Neuronal stem cell (in vitro differentiated cells): Measurements from ENCODE around the gene RILP.

Experiments
- DNase-seq: peaks from one replicate; pipeline ENCODE4 v3.0.0-alpha.2; 2013; ENCODE audit warnings: low spot score
- H2AFZ ChIP-seq: one replicate; pipeline ENCODE4 v1.6.1; 2013; ENCODE audit warnings: mild to moderate bottlenecking, low read length, inconsistent platforms
- H2AK5ac ChIP-seq: 2 replicates; pipeline ENCODE4 v1.6.1; 2013; ENCODE audit warnings: low read depth, mild to moderate bottlenecking, inconsistent platforms, low read length, moderate library complexity, mixed read lengths
- H2BK120ac ChIP-seq: 2 replicates; pipeline ENCODE4 v1.6.1; 2013; ENCODE audit warnings: low read depth, mild to moderate bottlenecking, inconsistent platforms, low read length, moderate library complexity, mixed read lengths
- H2BK12ac ChIP-seq: one replicate; pipeline ENCODE4 v1.6.1; 2013; ENCODE audit warnings: low read length, inconsistent platforms
- H2BK15ac ChIP-seq: 2 replicates; pipeline ENCODE4 v1.6.1; 2013; ENCODE audit warnings: mild to moderate bottlenecking, low read length, inconsistent platforms, mixed read lengths
- H2BK5ac ChIP-seq: one replicate; pipeline ENCODE4 v1.6.1; 2013; ENCODE audit warnings: inconsistent platforms, mild to moderate bottlenecking, low read length, moderate library complexity
- H3K14ac ChIP-seq: one replicate; pipeline ENCODE4 v1.6.1; 2013; ENCODE audit warnings: low read length, inconsistent platforms
- H3K18ac ChIP-seq: 2 replicates; pipeline ENCODE4 v1.6.1; 2013; ENCODE audit warnings: low read length, inconsistent platforms
- H3K23ac ChIP-seq: 2 replicates; pipeline ENCODE4 v1.6.1; 2013; ENCODE audit warnings: low read depth, mild to moderate bottlenecking, mixed read lengths, low read length, inconsistent platforms; ENCODE audit not compliant: poor library complexity
- H3K27ac ChIP-seq: replicated peaks from 3 replicates; pipeline ENCODE4 v1.5.1; 2013; ENCODE audit warnings: low read length, inconsistent platforms
- H3K27me3 ChIP-seq, 3 experiments: 2 replicates each; pipeline ENCODE4 v1.6.1; 2013; ENCODE audit warnings: low read length in 3 of 3, mild to moderate bottlenecking in 2 of 3, inconsistent platforms in 1 of 3, low read depth in 1 of 3, mixed read lengths in 1 of 3, moderate library complexity in 1 of 3; ENCODE audit not compliant: control insufficient read depth in 3 of 3, insufficient read depth in 3 of 3
- H3K36me3 ChIP-seq, 2 donors: replicated peaks in 1 of 2; 2 replicates each; pipeline ENCODE4 v1.6.1; 2013; ENCODE audit warnings: low read length in 2 of 2; ENCODE audit not compliant: control insufficient read depth in 2 of 2, insufficient read depth in 2 of 2
- H3K4ac ChIP-seq: 2 replicates; pipeline ENCODE4 v1.6.1; 2013; ENCODE audit warnings: inconsistent platforms, mild to moderate bottlenecking, low read length, moderate library complexity
- H3K4me1 ChIP-seq, 2 donors: 1 replicate in 1 of 2; 2 replicates in 1 of 2; pipeline ENCODE4 v1.6.1; 2013; ENCODE audit warnings: low read length in 2 of 2, low read depth in 1 of 2; ENCODE audit not compliant: control insufficient read depth in 2 of 2, insufficient read depth in 1 of 2
- H3K4me2 ChIP-seq: one replicate; pipeline ENCODE4 v1.6.1; 2013; ENCODE audit warnings: mild to moderate bottlenecking, low read length, inconsistent platforms; ENCODE audit not compliant: insufficient read depth, poor library complexity, severe bottlenecking
- H3K4me3 ChIP-seq, 2 donors: 2 replicates each; pipeline ENCODE4 v1.5.1; 2013; ENCODE audit warnings: low read length in 2 of 2, mild to moderate bottlenecking in 2 of 2, inconsistent platforms in 1 of 2, moderate library complexity in 1 of 2
- H3K79me1 ChIP-seq: one replicate; pipeline ENCODE4 v1.6.1; 2013; ENCODE audit warnings: low read depth, mild to moderate bottlenecking, inconsistent platforms, low read length, moderate library complexity
- H3K9ac ChIP-seq: one replicate; pipeline ENCODE4 v1.6.1; 2013; ENCODE audit warnings: mild to moderate bottlenecking, low read depth, low read length, inconsistent platforms; ENCODE audit not compliant: poor library complexity
- H3K9me3 ChIP-seq, 2 donors: replicated peaks in 1 of 2; 2 replicates each; pipeline versions ENCODE3 to v1.6.1; 2013; ENCODE audit warnings: low read length in 2 of 2, mild to moderate bottlenecking in 2 of 2, inconsistent platforms in 1 of 2, low read depth in 1 of 2, mixed read lengths in 1 of 2, moderate library complexity in 1 of 2; ENCODE audit not compliant: control insufficient read depth in 2 of 2, insufficient read depth in 1 of 2
- H4K8ac ChIP-seq: one replicate; pipeline ENCODE4 v1.6.1; 2013; ENCODE audit warnings: low read depth, mild to moderate bottlenecking, inconsistent platforms, low read length, moderate library complexity
- H4K91ac ChIP-seq: one replicate; pipeline ENCODE4 v1.6.1; 2013; ENCODE audit warnings: low read length, low read depth, mild to moderate bottlenecking, inconsistent platforms; ENCODE audit not compliant: poor library complexity
- WGBS, 2 donors: extraction: QIAGEN DNeasy Blood & Tissue Kit; methylation state at CpG; one replicate each; pipeline ENCODE4 v1.1.7; 2013; ENCODE audit warnings: missing lambda C conversion rate in 2 of 2, mixed read lengths in 1 of 2; ENCODE audit not compliant: insufficient read length in 2 of 2, insufficient replicate concordance in 1 of 2; ENCODE audit errors: extremely low coverage in 2 of 2; 5-methylcytosine and 5-hydroxymethylcytosine counted together

The RILP gene

DNA sequence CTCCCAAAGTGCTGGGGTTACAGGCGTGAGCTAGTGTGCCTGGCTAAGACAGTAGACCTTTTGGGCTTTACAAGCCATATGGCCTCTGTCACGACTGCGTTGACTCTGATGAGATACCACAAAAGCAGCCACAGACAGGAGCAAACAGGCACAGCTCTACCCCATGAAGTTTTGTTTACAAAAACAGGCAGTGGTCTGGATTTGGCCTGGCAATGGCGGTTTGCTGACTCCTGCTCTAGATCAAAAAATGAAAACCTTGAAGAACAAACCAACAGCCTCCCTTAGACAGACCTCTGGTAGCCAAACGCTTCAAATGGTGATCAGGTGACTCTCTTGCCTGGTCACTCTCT is 41.7 kb downstream of the RILP start:
- Histone ChIP-seq H3K23ac (no peak overlapping the region), H2BK5ac (no peak overlapping the region), H3K4ac (no peak overlapping the region), H3K27ac (no peak overlapping the region), H3K4me3 (no peak overlapping the region), H2AFZ (no peak overlapping the region), H2BK15ac (no peak overlapping the region), H3K4me1 (peaks cover 0 to 18% of the 10 kb centered on the region in 2 donors), H3K4me2 (no peak overlapping the region), H2BK120ac (no peak overlapping the region), H3K14ac (no peak overlapping the region), H4K91ac (no peak overlapping the region), H2AK5ac (no peak overlapping the region), H3K9ac (no peak overlapping the region), H3K27me3 (no peaks in the 10 kb centered on the region), H2BK12ac (no peak overlapping the region), H3K36me3 (peaks cover 4 to 91% of the 10 kb centered on the region in 2 donors), H3K9me3 (peaks cover 0 to 4% of the 10 kb centered on the region in 2 donors), H3K18ac (no peak overlapping the region), H3K79me1 (no peaks in the 10 kb centered on the region), H4K8ac (no peak overlapping the region)
- no CpG with 5 or more reads among the region's 5 CpGs for WGBS, 2 donors
- DNase-seq = no peak

DNA sequence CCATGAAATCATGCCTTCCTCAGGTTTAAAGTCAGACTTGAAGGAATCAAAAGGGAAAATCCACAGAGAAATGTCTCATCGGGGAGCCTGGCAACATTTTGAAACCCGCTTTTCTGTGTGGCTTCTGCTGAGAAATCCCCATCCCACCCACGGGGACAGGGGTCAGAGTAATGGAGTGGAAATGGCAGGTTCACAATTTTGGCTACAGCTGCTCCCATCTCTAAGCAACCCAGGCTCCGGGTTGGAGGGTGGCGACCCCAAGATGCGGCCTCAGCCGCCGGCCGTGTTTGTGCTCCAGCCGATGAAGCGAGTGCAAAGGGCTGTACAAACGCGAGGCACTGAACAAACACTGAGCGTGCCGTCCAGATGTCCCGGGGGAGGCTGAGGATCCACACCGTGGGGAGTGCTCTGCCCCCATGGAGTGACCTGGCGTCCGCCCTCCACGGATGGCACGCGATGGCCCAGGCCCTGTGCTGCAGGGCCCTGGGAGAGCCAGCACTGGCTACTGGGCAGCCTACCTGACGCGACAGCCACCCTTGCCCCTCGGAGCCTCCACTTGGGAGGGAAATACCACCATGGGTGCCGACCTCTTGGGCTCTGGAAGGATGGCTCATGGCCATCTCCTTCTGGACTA is 43.2 kb downstream of the RILP start:
- Histone ChIP-seq H3K9me3 (peaks cover 5 to 16% of the 10 kb centered on the region in 2 donors), H3K4me3 (no peak overlapping the region), H3K36me3 (peaks cover 3 to 89% of the 10 kb centered on the region in 2 donors), H3K4me2 (no peak overlapping the region), H3K23ac (no peak overlapping the region), H2BK15ac (no peak overlapping the region), H2AFZ (no peak overlapping the region), H4K91ac (no peak overlapping the region), H3K27ac (no peak overlapping the region), H3K18ac (no peak overlapping the region), H3K9ac (peak overlapping the region; percentile 63), H3K4ac (no peak overlapping the region), H3K27me3 (no peaks in the 10 kb centered on the region), H2AK5ac (peak overlapping the region; percentile 21), H3K4me1 (peaks cover 0 to 18% of the 10 kb centered on the region in 2 donors), H2BK5ac (no peak overlapping the region), H4K8ac (no peak overlapping the region), H2BK120ac (no peak overlapping the region), H2BK12ac (no peak overlapping the region), H3K79me1 (peaks cover 1% of the 10 kb centered on the region), H3K14ac (peak overlapping the region; percentile 56)
- DNase-seq = no peak
- WGBS, 2 donors = no CpG with 5 or more reads among the region's 26 CpGs

DNA sequence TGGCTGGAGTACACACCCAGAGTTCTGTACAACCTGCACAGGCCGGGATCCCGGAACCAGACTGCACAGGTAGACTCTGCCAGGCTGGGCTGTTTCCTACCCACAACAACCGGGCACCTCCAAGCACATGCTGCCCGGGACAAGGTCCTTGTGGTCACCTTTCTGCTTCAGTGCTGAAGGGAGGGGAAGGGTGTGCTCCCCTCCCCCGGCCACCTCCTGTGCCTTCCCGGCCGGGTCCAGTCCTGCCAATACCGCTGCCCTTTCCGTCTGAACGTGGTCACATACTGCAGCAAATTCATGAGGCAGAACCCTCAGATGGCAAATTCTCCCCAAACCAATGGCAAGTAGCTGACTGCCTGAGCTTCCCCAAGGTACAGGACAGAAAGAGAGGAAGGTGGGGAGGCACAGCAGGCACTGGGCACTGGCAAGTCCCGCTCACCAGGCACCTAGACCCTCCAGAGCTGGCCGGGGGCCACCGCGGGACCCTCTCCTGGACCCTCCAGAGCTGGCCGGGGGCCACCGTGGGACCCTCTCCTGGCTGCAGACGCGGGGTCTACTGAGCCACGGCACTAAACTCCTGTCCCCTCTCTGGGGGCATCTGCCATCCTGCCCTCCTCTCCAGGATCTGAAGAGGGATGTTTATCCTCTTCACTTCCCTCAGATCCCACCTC is 43.9 kb downstream of the RILP start:
- Histone ChIP-seq H3K27ac (no peak overlapping the region), H3K4me1 (peaks cover 0 to 18% of the 10 kb centered on the region in 2 donors)

DNA sequence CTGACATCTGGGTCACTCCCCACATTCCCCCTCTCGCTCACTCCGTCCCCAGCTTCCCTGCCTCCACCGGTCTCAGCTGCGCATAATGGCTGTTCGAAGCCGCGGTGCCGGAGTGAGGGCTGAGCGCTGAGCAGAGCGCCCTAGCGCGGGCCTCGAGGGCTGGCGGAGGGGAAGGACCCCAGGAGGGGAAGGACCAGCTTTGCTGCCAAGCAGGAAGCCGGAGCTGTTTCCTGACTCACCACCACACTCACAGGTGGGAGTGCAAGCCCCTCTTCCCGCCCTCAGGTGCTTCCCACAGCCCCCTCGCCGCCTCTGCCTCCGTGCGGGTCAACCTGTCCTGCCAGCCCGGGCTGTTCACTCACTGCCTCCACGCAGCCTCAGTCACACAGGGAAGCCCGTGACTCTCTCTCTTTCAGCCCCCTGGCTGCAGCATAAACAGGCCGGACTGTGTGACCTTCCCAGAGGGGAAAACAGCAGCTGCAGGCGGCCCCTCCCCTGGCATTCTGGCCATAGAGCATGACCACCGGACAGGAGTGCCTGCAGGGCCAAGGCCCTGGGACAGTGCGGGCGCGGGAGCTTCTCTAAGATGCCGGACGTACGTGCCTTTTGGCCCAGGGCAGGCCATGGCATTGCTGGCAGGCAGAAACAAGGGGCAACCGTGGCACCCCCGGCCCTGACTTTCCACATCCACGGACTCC is 44.7 kb downstream of the RILP start:
- no peak for DNase-seq

More for the DNA sequence above, 43.9 kb downstream of the RILP start:
- Histone ChIP-seq H2AK5ac (no peak overlapping the region), H3K18ac (peak overlapping the region; percentile 48), H2BK15ac (no peak overlapping the region), H2BK5ac (no peak overlapping the region), H3K79me1 (peaks cover 3% of the 10 kb centered on the region), H3K27me3 (no peaks in the 10 kb centered on the region), H2AFZ (no peak overlapping the region), H3K9ac (peak overlapping the region; percentile 24), H3K4me2 (no peak overlapping the region), H3K4me3 (no peak overlapping the region), H3K36me3 (peaks cover 5 to 88% of the 10 kb centered on the region in 2 donors), H3K9me3 (peaks cover 8 to 21% of the 10 kb centered on the region in 2 donors), H4K8ac (no peak overlapping the region), H4K91ac (no peak overlapping the region), H3K14ac (no peak overlapping the region), H3K4ac (no peak overlapping the region), H3K23ac (no peak overlapping the region), H2BK120ac (no peak overlapping the region), H2BK12ac (no peak overlapping the region)
- no peak for DNase-seq
- no CpG with 5 or more reads among the region's 19 CpGs for WGBS, 2 donors

More for the DNA sequence above, 44.7 kb downstream of the RILP start:
- Histone ChIP-seq H4K91ac (no peak overlapping the region), H3K9me3 (peaks cover 8 to 21% of the 10 kb centered on the region in 2 donors), H3K79me1 (peaks cover 3% of the 10 kb centered on the region), H2AK5ac (no peak overlapping the region), H3K27ac (no peak overlapping the region), H4K8ac (no peak overlapping the region), H3K23ac (no peak overlapping the region), H3K4me3 (no peak overlapping the region), H2BK120ac (no peak overlapping the region), H3K36me3 (peaks cover 5 to 80% of the 10 kb centered on the region in 2 donors), H2BK5ac (peak overlapping the region; percentile 67), H3K9ac (peak overlapping the region; percentile 51), H2AFZ (no peak overlapping the region), H3K14ac (no peak overlapping the region), H2BK12ac (no peak overlapping the region), H3K4me2 (no peak overlapping the region), H3K27me3 (no peaks in the 10 kb centered on the region), H3K18ac (peak overlapping the region; percentile 83), H3K4me1 (peaks cover 0 to 18% of the 10 kb centered on the region in 2 donors), H2BK15ac (no peak overlapping the region), H3K4ac (no peak overlapping the region)
- no CpG with 5 or more reads among the region's 35 CpGs for WGBS, 2 donors
